Omental fat pad (tissue), 4 donors: ENCODE measurements around the gene CECR2. TPM values are rescaled to one million over a fixed set of nuclear protein-coding genes. Genes with fewer than 3 reads are reported as not detected.
"Not testable (repeated sequence)": the region's sequence is repeated elsewhere in the genome, so short reads cannot be mapped to it uniquely, and the experiment has no call there.

Experiments
- ATAC-seq: fragments of 150-250 bp; one replicate; pipeline ENCODE4 v1.9.1; 2016; ENCODE audit warnings: mild to moderate bottlenecking, moderate library complexity; ENCODE audit not compliant: low FRiP score
- DNase-seq: peaks from one replicate; pipeline ENCODE4 v3.0.0-alpha.2; 2019; ENCODE audit warnings: low spot score
- CTCF ChIP-seq, 3 donors: fragments of 450-650 bp; IDR thresholded peaks; one replicate each; pipeline ENCODE4 v1.5.1; 2016 to 2017; ENCODE audit warnings: antibody characterized with exemption in 3 of 3, mild to moderate bottlenecking in 3 of 3, moderate library complexity in 2 of 3
- total RNA-seq, 4 donors: library from RNA; depleted of rRNA; stranded (reverse); fragments of >200 nt; gene quantifications; one replicate each; pipeline ENCODE4 v1.1.0, GENCODE V29; 2016

The CECR2 gene
- total RNA-seq, 4 donors from 2014 or later = 0.24 to 3.9 (median 0.70) TPM

- no peak for TF ChIP-seq CTCF (IDR thresholded peaks at IDR 0.05)
- DNase-seq (no peak), ATAC-seq (no peak)
Measured at GRCh38 chr22:17411213-17411612, 42.0 kb downstream of the CECR2 start.

- DNase-seq (no peak), ATAC-seq (no peak)
- no peak for TF ChIP-seq CTCF (IDR thresholded peaks at IDR 0.05)
Measured at GRCh38 chr22:17412232-17412631, 43.0 kb downstream of the CECR2 start.

- DNase-seq (no peak), ATAC-seq (no peak)
- no peak for TF ChIP-seq CTCF (IDR thresholded peaks at IDR 0.05)
Measured at GRCh38 chr22:17418890-17419324, 49.6 kb downstream of the CECR2 start.

- TF ChIP-seq CTCF (IDR thresholded peaks at IDR 0.05) = no peak
- no peak for ATAC-seq
- no peak for DNase-seq
Measured at GRCh38 chr22:17419348-17419747, 50.1 kb downstream of the CECR2 start.

- no peak for DNase-seq
- no peak for ATAC-seq
- no peak for TF ChIP-seq CTCF (IDR thresholded peaks at IDR 0.05)
Measured at GRCh38 chr22:17422736-17423343, 53.6 kb downstream of the CECR2 start.

- DNase-seq = no peak
- TF ChIP-seq CTCF (IDR thresholded peaks at IDR 0.05) = no peak
- no peak for ATAC-seq
Measured at GRCh38 chr22:17423616-17424015, 54.4 kb downstream of the CECR2 start.

- not testable (repeated sequence) for DNase-seq, ATAC-seq
Measured at GRCh38 chr22:17427528-17427927, 58.3 kb downstream of the CECR2 start.
